Endothelial cell of umbilical vein (primary cell): Measurements from ENCODE around the gene CH25H. TPM values are rescaled to one million over a fixed set of nuclear protein-coding genes. Genes with fewer than 3 reads are reported as not detected.
A peak's percentile ranks its signal among the peaks of the same experiment; 100 is the strongest.

Source experiments
- BruUV-seq: library from RNA; stranded (reverse); fragments of 400-500 nt; replicated peaks from 2 replicates; lab custom pipeline; 2021; lab: Mats Ljungman, UMichigan
- CTCF ChIA-PET: fragments of 300-600, 350-600 bp; sonication (Branson Sonifier 250); formaldehyde crosslinking; loops from one replicate; lab custom pipeline; 2021; ENCODE audit warnings: antibody characterized with exemption, inconsistent platforms; lab: Charles Lee
- POLR2A ChIA-PET: fragments of 300-600, 350-600 bp; sonication (Branson Sonifier 250); formaldehyde crosslinking; loops from one replicate; lab custom pipeline; 2021; ENCODE audit warnings: antibody characterized with exemption, inconsistent platforms; lab: Charles Lee
- DNase-seq: peaks from one replicate; pipeline ENCODE4 v3.0.0-alpha.2; 2011; ENCODE audit warnings: low read depth, low spot score
- FAIRE-seq: peaks from 2 replicates; lab custom pipeline; 2011; peaks lifted over from hg19 to GRCh38; lab: Jason Lieb, UNC
- H2AFZ ChIP-seq: 2 replicates; pipeline ENCODE4 v1.6.0; 2012; ENCODE audit warnings: low read depth, low read length, control low read depth, inconsistent platforms
- H3K27ac ChIP-seq: 2 replicates; pipeline ENCODE4 v1.5.1; 2011; ENCODE audit warnings: low read depth, mild to moderate bottlenecking, control low read depth, low read length, moderate library complexity; ENCODE audit not compliant: insufficient read depth
- H3K27me3 ChIP-seq, 2 experiments: 2 replicates each; pipeline versions ENCODE4 v1.6.0 to v1.6.1; 2011; ENCODE audit warnings: low read length in 2 of 2, mixed read lengths in 1 of 2; ENCODE audit not compliant: control insufficient read depth in 2 of 2, insufficient read depth in 2 of 2
- H3K36me3 ChIP-seq, 2 experiments: 2 replicates in 1 of 2; 3 replicates in 1 of 2; pipeline ENCODE4 v1.5.1; 2011; ENCODE audit warnings: low read length in 2 of 2, mild to moderate bottlenecking in 1 of 2, moderate library complexity in 1 of 2; ENCODE audit not compliant: control insufficient read depth in 2 of 2, insufficient read depth in 2 of 2; ENCODE audit errors: extremely low read depth in 1 of 2
- H3K4me1 ChIP-seq: 3 replicates; pipeline ENCODE4 v1.5.1; 2011; ENCODE audit warnings: mild to moderate bottlenecking, low read length; ENCODE audit not compliant: control insufficient read depth, insufficient read depth; ENCODE audit errors: extremely low read depth
- H3K4me2 ChIP-seq: 2 replicates; pipeline ENCODE4 v1.6.1; 2011; ENCODE audit warnings: low read length, control low read depth, mixed read lengths; ENCODE audit not compliant: insufficient read depth
- H3K4me3 ChIP-seq, 3 experiments: fragments of 200-600 bp in 1 of 3; sonication (generic), shearing (Covaris generic) in 1 of 3; replicated peaks in 1 of 3; 2 replicates each; pipeline ENCODE4 v1.5.1; 2011 to 2016; ENCODE audit warnings: control low read depth in 3 of 3, low read length in 3 of 3, mild to moderate bottlenecking in 2 of 3, inconsistent platforms in 1 of 3, low read depth in 1 of 3, moderate library complexity in 1 of 3; ENCODE audit not compliant: insufficient read depth in 1 of 3
- H3K79me2 ChIP-seq: 2 replicates; pipeline ENCODE4 v1.6.0; 2012; ENCODE audit warnings: low read length, inconsistent platforms; ENCODE audit not compliant: control insufficient read depth, insufficient read depth
- H3K9ac ChIP-seq: replicated peaks from 2 replicates; pipeline ENCODE3; 2011; ENCODE audit warnings: low read length, control low read depth; ENCODE audit not compliant: insufficient read depth; ENCODE audit errors: extremely low read depth
- H3K9me1 ChIP-seq: replicated peaks from 3 replicates; pipeline ENCODE4 v1.6.0; 2011; ENCODE audit warnings: mild to moderate bottlenecking, low read length; ENCODE audit not compliant: control insufficient read depth, insufficient read depth; ENCODE audit errors: extremely low read depth
- H3K9me3 ChIP-seq: replicated peaks from 2 replicates; pipeline ENCODE4 v1.5.1; 2012; ENCODE audit warnings: low read length, inconsistent platforms; ENCODE audit not compliant: control insufficient read depth, insufficient read depth
- H4K20me1 ChIP-seq: replicated peaks from 2 replicates; pipeline ENCODE3; 2011; ENCODE audit warnings: mild to moderate bottlenecking, low read length; ENCODE audit not compliant: control insufficient read depth, insufficient read depth; ENCODE audit errors: extremely low read depth
- CTCF ChIP-seq, 2 donors: IDR thresholded peaks; 1 replicate in 1 of 2; 2 replicates in 1 of 2; pipeline ENCODE4 v1.5.1; 2011; ENCODE audit warnings: low read length in 2 of 2, mild to moderate bottlenecking in 2 of 2, moderate library complexity in 2 of 2, control low read depth in 1 of 2, inconsistent platforms in 1 of 2, low read depth in 1 of 2; ENCODE audit not compliant: insufficient read depth in 1 of 2; ENCODE audit errors: extremely low read depth in 1 of 2
- EZH2 ChIP-seq: IDR thresholded peaks from 2 replicates; pipeline ENCODE4 v1.6.1; 2012; ENCODE audit warnings: borderline replicate concordance, low read depth, mild to moderate bottlenecking, moderate library complexity, low read length, inconsistent platforms; ENCODE audit not compliant: severe bottlenecking
- FOS ChIP-seq: IDR thresholded peaks from 2 replicates; pipeline ENCODE4 v1.6.1; 2011; ENCODE audit warnings: mild to moderate bottlenecking, low read length, moderate library complexity, borderline replicate concordance; ENCODE audit not compliant: insufficient read depth
- GATA2 ChIP-seq: IDR thresholded peaks from 2 replicates; pipeline ENCODE4 v1.7.0; 2011; ENCODE audit warnings: low read depth, mild to moderate bottlenecking, moderate library complexity, mixed read lengths, low read length; ENCODE audit not compliant: insufficient read length, insufficient read depth
- JUN ChIP-seq: IDR thresholded peaks from 2 replicates; pipeline ENCODE4 v1.6.1; 2011; ENCODE audit warnings: borderline replicate concordance, low read depth; ENCODE audit not compliant: insufficient read length, insufficient read depth
- MAX ChIP-seq: IDR thresholded peaks from 2 replicates; pipeline ENCODE4 v1.6.1; 2011; ENCODE audit not compliant: insufficient read depth, insufficient read length
- MYC ChIP-seq: IDR thresholded peaks from one replicate; pipeline ENCODE4 v1.6.1; 2011; ENCODE audit warnings: mild to moderate bottlenecking, low read depth, low read length
- POLR2A ChIP-seq: IDR thresholded peaks from 2 replicates; pipeline ENCODE4 v1.6.1; 2012; ENCODE audit warnings: low read depth, mild to moderate bottlenecking, control low read depth, low read length
- POLR2AphosphoS5 ChIP-seq: IDR thresholded peaks from 2 replicates; pipeline ENCODE4 v1.6.1; 2012; ENCODE audit warnings: low read depth, mild to moderate bottlenecking, control low read depth, low read length, moderate library complexity; ENCODE audit not compliant: insufficient read depth
- dilution Hi-C: fragments of 300-500 bp; cut with MboI; formaldehyde crosslinking; loops from one replicate; pipeline ENCODE4 v1.15.0; 2019; ENCODE audit warnings: low sequenced_read_pairs; ENCODE audit not compliant: extremely low pct_ligation_motif_present
- intact Hi-C: fragments of 100-400 bp; cut with micrococcal nuclease; formaldehyde crosslinking; loops from one replicate; pipeline ENCODE4 v1.10.0; 2022
- polyA plus RNA-seq, 4 experiments: library from polyadenylated mRNA; depleted of rRNA in 3 of 4; stranded (reverse) in 3 of 4; unstranded in 1 of 4; fragments of >200 nt; gene quantifications; 2 replicates each; pipeline versions ENCODE4 v1.2.1 to v1.2.3, GENCODE V29; 2011 to 2012; ENCODE audit warnings: missing spikeins in 1 of 4
- total RNA-seq: library from RNA; stranded (reverse); gene quantifications from 2 replicates; pipeline ENCODE4 v1.2.3, GENCODE V29; 2021

Gene CH25H
- total and polyA plus RNA-seq, 2 donors (not counting 3 experiments of a cell fraction or from before 2014, with no cell fraction given) = 0.30 TPM; not detected in 1

- H3K4me2 ChIP-seq = no peak overlapping the region
- H3K9ac ChIP-seq = no peak overlapping the region
- no peak overlapping the region for H3K27ac ChIP-seq
- POLR2A ChIA-PET = no interaction called here
- BruUV-seq = no TSS peak
- H3K4me3 ChIP-seq = no peak overlapping the region
- intact Hi-C loops (no loop called here), dilution Hi-C loops (no loop called here)
- no peaks in the 10 kb centered on the region for H3K9me1 ChIP-seq
- peak; percentile 17 for DNase-seq
- no peaks in the 10 kb centered on the region for H3K79me2 ChIP-seq
- TF ChIP-seq MYC = no peak
- no peaks in the 10 kb centered on the region for H3K4me1 ChIP-seq
- no peaks in the 10 kb centered on the region for H3K36me3 ChIP-seq
- H3K9me3 ChIP-seq = no peaks in the 10 kb centered on the region
- no peak for FAIRE-seq
- H2AFZ ChIP-seq = no peak overlapping the region
- no peaks in the 10 kb centered on the region for H3K27me3 ChIP-seq
- CTCF ChIA-PET = no interaction called here
- no peaks in the 10 kb centered on the region for H4K20me1 ChIP-seq
Observed at GRCh38 chr10:89189211-89189734, 17.8 kb downstream of the CH25H start.

DNA sequence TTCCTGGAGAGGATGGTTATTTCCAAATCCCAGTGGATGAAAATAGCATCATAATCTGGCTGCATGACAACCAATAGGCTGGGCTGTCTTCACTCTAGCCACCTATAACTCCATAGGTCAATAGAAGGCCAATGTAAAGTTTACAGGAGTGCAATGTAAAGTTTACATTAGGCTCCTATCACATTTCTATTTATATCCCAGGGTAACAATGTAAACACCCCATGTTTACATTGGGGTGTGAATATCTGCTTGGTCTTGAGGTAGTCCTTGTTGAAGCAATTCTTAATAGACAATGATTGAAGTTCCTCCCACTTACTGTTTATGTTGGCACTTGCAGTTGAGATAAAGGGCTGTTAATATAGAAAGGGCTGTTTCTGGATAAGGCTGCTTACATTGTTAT lies 21.5 kb downstream of the CH25H start:
- dilution Hi-C loops (no loop called here), intact Hi-C loops (no loop called here)
- Histone ChIP-seq H3K79me2 (no peaks in the 10 kb centered on the region), H3K9me3 (no peaks in the 10 kb centered on the region), H2AFZ (no peak overlapping the region), H3K4me3 (no peak overlapping the region), H3K9ac (no peak overlapping the region), H4K20me1 (no peaks in the 10 kb centered on the region), H3K4me1 (no peaks in the 10 kb centered on the region), H3K9me1 (no peaks in the 10 kb centered on the region), H3K27me3 (peaks cover 0 to 6% of the 10 kb centered on the region in 2 experiments), H3K36me3 (no peaks in the 10 kb centered on the region), H3K4me2 (no peak overlapping the region), H3K27ac (no peak overlapping the region)
- FAIRE-seq = no peak
- DNase-seq = peak; percentile 38
- ChIA-PET CTCF (no interaction called here), POLR2A (no interaction called here)
- no peak for TF ChIP-seq POLR2AphosphoS5
- no peak for TF ChIP-seq CTCF (IDR thresholded peaks at IDR 0.05; ENCODE audit: extremely low read depth in 1 of 2, insufficient read depth in 1 of 2, low read depth in 1 of 2, low read length in 2 of 2)
- no peak for TF ChIP-seq GATA2
- TF ChIP-seq FOS = no peak
- TF ChIP-seq MAX = no peak
- no peak for TF ChIP-seq EZH2
- no peak for TF ChIP-seq POLR2A
- no peak for TF ChIP-seq MYC
- no peak for TF ChIP-seq JUN
- no TSS peak for BruUV-seq
